PC-9 (cell line): Measurements from ENCODE around the gene HK2.

Experiments used
- CTCF ChIP-seq: fragments of 200-600 bp; sonication (generic); conservative IDR thresholded peaks from 2 replicates; pipeline ENCODE4 v1.6.1; 2017; ENCODE audit warnings: mixed run types, antibody characterized with exemption, mild to moderate bottlenecking, moderate library complexity
- EZH2 ChIP-seq: fragments of 200-600 bp; sonication (generic); IDR thresholded peaks from 2 replicates; pipeline ENCODE4 v1.8.0; 2017; ENCODE audit warnings: antibody characterized with exemption, low read depth

DNA sequence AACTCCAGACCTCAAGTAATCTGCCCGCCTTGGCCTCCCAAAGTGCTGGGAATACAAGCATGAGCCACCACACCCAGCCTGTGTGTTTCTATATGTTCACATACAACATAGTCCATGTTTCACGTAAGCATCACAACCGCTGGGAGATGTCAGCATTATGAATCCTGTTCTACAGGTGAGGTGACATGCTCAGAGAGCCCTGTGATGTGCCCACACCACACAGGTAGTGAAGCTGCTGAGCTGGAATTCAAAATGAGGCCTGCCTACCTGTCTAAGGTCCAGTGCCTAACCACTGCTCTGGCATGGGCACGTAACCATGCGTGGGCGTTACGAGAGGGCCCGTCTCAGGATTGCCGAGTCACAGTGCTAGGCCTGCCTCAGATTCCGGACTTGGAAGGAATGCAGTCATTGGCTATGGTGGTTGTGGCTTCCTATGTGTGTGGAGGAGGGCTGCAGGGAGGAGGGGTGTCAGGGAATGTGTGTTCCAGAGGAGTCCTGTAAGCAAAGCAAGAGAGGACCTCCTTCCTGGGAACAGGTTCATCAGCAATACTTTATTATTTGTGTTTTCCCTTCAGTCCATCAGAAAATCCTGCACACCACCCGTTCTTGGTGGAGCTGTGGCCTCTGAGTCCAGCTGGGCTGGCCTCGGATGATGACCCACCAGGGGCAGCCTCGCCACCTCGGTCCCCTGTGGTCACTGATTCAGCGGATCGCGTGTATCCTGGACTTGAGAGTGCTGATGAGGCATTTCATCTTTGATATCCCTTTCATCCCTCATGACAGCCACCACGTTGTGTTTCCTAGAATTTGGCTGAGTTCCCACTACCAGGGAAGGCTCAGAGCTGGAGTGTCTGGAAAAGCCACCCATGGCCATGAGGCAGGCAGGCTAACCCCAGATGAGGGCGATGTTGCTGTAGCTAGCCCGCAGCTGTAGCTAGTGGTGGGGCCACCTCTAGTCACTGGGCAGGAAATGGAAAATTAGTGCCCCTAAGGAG is 31.1 kb downstream of the HK2 start:
- no peak for TF ChIP-seq EZH2
- no peak for TF ChIP-seq CTCF
